ENCODE measurements around the gene ATAD3A.
A peak's percentile ranks its signal among the peaks of the same experiment; 100 is the strongest.
"Not testable (repeated sequence)": the region's sequence is repeated elsewhere in the genome, so short reads cannot be mapped to it uniquely, and the experiment has no call there.

ATAD3A gene

DNA sequence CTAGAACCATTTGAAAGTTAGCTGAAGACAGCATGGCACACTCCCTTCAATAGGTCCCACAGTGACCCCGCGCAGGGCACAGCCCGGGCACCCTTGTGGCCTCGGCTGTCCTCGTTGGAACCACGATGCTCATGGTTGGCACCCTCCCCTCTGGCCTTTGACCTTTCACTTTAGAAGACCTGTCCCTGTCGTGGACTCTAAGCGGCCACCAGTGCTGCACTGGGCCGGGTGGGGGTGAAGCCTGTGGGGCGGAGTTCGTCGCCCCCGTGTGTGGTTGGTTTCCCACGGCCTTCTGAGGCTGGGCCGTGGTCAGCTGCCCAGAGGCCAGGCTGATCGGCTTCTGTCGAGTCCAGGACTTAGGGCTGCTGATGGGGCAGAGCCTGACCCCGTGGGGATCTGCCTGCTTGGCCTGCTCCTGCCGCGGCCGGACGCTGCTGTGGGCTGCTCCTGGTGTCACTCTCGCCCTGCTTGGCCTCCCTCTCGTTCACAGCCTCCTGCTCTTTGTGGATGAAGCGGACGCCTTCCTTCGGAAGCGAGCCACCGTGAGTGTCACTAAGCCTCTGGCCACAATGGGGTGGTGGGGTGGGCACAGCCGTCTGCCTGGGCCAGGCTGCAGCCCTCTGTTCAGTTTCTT, 12.9 kb downstream of the ATAD3A start:
- not testable (repeated sequence) for DNase-seq

DNA sequence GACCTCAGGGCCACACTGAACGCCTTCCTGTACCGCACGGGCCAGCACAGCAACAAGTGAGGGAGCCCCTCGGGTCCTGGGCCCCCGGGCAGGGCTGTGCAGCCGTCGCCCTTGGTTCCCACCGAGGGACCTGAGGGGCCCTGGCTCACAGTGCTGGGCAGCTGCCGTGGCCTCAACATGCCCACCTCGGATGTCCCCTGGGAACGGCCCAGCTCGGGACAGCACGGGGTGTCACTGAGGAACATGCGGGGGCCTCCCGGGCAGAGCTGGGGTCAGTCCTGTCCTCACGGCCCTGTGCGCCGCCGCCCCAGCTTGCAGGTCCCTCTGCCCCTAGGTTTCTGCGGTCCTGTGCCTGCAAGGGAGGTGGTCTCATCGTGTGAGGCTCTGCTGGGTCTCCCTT, 14.5 kb downstream of the ATAD3A start:
- DNase-seq: not testable (repeated sequence)

DNA sequence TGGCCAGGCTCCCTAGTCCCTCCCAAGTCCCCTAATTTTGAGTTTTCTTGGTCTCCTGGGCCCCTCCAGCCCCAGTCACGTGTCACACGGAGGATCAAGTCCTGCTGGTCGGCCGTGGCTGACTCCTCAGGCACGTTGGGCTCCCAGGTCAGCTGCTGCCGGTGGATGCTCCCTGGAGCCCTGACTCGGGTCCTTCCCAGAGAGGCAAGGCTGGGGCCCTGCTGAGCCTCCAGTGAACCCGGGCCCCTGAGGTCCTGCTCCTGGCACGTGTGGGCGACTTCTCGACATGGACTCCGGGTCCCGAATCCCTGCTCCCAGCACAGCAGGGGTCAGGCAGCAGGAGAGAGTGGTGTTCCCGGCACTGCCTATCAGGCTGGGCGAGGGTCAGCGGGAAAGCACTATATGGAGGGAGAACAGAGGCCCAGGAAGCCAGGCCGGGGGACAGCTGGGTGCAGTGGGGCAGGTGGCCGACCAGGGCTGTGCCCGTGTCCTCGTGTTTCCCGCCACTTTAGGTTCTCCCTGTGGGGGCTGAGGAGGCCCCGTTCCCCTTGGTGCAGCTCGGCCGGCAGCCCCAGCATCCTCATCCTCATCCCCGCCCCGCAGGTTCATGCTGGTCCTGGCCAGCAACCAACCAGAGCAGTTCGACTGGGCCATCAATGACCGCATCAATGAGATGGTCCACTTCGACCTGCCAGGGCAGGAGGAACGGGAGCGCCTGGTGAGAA, 15.3 kb downstream of the ATAD3A start:
- no peak for DNase-seq

DNA sequence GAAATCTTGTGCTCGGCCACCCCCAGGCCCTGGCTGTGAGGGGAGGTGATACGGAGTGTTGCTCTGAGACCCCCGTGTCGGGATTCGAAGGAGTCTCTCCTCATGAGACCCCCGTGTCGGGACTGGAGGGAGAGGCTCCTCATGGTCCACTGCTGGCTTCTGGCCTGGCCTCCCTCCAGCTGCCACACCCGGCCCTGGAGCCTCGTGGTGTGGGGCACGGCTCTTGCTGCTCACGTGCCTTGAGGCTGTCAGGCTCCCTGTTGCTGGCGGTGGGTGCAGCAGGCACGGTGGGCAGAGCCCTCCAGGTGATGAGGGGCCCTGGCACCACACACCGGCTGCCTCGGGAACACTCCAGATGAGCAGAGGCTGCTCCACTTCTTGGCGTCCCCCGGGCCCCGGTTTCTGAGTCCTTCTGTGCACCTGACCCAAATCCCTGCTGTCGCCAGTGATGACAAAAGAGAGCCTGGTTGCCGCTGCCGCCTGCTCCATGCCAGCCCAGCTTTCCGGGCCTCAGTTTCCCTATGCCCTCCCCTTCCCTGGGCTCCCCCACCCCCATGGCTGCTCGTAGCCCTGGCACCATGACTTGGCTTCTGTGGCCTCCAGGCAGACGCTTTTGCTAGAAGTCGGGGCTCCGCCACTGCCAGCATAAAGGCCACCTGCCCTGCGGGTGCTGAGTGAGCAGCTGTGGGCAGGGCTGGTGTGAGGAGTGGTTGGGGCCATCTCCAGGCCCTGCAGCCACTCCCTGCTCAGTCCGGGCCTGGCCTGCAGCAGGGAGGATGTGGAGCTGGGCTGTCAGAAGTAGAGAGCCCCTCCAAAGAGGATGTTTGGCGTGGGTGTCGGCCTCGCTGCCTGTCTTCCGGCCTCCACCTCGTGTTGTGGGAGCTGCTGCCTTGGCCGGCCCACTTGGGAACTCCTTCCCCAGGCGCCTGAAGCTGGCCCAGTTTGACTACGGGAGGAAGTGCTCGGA, 16.6 kb downstream of the ATAD3A start:
- no peak for DNase-seq

DNA sequence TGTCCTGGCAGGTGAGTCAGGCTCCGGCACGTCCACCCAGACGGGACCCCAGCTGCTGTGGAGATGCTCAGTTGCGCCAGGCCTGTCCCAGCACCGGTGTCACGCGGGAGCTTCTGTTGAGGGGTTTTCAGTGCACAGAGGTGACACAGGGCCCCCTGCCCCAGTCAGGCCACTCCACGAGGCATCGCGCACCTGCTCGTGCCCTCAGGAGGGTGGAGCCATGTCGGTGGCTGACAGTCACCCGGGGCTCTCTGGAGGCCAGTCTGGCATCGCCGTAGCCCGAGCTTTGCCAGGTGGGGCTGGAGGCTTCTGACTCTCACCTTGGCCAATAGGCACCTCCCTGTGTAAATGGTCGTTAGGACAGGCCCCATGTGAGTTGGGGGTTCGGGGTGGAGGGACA, 17.4 kb downstream of the ATAD3A start:
- DNase-seq: no peak

DNA sequence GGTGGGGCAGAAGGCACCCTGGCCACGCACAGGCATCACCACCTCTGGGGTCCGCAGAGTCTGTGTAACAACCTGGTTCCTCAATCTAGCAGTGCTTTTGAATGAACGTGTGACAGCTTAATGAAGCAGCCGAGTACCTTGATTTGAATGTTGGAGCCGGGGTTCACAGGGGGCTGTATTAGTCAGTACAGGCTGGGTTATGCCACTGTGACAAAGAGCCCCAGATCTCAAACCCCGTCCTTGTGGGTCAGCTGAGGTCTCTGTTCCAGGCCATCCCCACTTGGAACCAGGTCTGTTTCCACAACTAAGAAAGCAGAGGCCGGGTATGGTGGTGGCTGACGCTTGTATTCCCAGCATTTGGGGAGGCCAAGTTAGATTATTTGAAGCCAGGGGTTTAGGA, 18.0 kb downstream of the ATAD3A start:
- DNase-seq: no peak

DNA sequence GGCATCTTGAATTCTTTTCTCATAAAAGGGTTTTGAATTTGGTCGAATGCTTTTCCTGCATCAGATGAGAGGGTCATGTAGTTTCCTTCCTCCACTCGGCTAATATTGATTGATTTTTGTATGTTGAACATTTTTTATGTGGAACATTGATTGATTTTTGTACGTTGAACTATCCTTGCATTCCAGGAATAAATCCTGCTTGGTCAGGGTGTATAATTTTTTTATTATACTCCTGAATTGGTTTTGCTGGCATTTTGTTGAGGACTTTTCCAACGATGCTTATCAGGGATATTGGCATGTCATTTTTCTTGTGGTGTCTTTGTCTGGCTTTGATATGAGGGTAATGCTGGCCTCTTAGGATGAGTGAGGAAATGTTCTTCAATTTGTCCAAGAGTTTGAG, 20.0 kb downstream of the ATAD3A start:
- no peak for DNase-seq

DNA sequence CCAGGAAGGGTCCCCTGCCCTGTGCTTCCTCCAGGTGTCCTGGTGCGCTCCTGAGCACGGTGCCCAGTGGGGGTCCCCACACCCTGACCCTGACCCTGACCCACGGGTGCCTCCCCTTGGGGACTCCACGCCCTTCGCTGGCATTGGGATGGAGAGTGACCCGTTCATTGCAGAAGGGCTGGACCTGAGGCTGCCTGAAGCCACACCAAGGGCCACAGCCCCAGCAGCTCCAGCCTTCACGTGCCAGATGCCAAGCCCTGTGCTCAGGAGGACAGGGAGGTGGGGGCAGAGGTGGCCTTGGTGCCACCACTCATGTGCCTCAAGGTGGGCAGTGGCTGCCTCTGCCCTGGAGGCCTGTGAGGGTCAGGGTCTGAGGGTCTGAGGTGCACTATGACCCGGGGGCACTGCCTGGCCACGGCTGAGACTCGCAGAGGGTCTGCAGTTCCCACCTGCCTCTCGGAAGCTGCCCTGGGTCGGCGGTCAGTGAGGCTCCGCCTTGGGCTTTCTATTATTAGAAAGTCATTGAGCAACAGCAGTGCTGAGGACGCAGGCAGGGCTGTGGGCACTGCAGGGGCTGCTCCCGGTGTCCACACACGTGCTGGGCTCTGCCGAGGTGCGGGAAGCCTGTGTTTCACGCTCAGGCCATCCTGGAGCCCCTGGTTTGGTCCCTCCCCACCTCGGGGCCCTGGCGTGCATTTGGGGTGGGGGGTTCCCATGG, 21.4 kb downstream of the ATAD3A start:
- not testable (repeated sequence) for DNase-seq

DNA sequence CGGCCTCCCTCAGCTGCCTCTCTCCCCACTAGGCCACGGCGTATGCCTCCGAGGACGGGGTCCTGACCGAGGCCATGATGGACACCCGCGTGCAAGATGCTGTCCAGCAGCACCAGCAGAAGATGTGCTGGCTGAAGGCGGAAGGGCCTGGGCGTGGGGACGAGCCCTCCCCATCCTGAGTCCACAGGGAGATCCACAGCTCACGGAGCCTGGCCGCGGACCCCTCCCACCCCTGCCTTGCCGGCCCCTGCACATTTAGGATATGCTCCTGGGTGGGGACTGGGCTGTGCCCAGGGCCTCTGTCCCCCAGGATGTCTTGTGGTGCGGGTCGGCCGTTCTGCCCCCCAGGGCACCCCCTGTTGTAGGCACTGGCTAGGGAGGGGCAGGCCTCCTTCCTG, 21.9 kb downstream of the ATAD3A start:
- not testable (repeated sequence) for DNase-seq

DNA sequence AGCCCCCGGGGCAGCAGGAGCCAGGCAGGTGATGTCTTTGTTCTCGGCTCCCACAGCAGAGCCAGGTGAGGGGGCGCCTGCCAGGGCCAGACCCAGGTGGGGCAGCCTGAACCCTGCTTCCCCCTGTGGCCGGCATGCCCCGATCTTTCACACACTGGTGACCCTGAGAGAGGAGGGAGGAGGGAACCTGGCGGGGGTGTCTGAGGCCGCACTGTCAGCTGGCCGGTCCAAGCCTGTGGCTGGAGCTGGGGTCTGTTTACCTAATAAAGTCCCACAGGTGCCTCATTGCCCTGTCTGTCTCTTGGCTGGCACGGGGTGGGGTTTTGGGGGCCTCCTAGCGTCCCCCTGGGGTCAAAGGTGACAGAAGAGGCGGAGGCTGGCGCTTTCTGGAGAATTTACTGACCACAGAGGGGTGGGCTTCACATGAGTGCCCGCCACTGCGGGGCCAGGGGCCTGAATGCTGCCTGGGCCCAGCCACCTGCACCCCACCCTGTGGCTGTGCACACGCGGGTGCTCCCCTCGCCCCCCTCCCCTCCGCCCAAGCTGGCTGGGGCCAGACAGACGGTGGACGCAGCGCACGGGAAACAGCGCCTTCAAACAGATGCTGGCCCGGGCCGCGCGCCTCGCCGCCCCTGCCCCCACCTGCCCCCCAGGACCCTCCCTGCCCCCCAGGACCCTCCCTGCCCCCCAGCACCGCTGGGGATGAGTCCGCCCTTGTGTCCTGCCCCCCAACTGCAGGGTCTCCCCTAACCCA, 22.6 kb downstream of the ATAD3A start:
- no peak for DNase-seq

DNA sequence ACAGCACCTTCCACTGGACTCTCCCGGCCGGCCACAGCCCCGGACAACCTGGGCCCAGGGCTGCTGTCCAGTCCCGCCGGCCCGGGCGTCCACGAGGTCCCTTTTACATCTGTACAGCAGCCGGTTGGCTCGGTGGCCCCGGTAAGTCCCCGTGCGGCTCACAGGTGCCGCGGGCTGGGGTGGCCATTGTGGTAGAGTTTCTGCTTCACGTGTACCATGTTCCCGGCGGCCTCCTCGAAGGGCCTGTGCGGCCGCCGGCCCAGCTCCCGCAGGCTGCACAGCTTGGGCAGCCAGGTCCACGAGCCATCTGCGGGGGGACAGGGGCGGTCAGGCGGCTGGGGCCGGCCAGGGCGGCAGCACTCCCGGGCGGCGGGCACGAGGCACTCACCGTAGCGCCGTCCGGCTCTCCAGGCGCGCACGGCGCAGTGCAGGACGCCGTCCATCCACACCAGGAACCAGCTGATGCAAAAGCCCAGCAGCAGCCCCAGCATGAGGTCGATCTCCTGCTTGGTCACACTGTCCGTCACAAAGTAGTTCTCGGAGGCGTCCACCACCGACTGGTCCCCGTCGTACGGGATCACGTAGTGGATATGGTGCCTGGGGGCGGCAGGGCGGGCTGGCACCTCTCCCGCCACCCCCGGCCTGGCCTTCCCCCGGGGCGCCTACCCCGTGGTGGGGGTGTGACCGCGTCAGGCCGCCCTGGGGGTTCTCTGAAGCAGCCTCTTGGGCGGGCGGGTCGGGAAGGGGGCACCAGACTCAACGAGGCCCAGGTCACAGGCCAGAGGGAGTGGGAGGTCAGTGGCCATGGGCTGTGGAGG, 23.4 kb downstream of the ATAD3A start:
- no peak for DNase-seq

DNA sequence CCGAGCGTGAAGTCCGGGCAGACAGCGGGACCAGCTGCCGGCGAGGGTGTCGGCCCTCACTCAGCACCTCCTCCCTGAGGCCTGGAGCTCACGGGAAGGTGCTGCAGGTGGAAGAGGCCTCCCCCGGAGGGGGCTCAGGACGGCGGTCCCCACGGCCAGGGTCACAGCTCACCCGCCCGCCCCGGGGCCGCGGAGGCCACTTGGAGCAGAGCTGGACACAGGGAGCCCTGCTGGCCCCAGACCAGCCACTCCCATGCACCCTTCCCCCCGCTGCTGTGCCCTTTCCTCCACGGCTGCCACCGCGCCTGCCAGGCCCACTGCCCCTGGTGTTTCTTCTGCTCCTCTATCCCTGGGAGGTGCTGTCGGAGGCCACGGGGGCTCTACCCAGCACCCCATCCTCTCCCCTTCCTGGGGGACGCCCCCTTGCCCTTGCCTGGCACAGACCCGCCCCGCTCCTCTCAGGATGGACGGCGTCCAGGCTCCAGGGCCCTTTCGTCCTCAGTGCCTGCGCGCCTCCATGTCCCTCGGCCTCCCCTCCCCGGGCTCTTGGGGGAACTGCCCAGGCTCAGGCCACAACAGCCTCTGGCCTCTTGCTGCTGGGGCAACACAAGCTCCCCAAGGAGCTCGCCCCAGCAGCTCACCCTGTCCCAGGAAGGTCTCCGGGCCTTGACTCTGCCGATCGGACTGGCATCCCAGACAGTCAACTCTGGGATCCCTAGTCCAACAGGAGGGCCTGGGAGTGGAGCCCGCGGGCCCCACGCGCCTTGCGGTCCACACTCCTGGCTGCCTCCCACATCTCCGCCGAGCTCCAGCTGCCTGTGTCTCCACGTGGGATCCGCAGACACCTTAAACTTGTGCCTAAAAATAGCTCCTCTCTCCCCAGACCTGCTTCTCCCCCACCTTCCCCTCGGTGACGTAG, 24.3 kb downstream of the ATAD3A start:
- DNase-seq: no peak

DNA sequence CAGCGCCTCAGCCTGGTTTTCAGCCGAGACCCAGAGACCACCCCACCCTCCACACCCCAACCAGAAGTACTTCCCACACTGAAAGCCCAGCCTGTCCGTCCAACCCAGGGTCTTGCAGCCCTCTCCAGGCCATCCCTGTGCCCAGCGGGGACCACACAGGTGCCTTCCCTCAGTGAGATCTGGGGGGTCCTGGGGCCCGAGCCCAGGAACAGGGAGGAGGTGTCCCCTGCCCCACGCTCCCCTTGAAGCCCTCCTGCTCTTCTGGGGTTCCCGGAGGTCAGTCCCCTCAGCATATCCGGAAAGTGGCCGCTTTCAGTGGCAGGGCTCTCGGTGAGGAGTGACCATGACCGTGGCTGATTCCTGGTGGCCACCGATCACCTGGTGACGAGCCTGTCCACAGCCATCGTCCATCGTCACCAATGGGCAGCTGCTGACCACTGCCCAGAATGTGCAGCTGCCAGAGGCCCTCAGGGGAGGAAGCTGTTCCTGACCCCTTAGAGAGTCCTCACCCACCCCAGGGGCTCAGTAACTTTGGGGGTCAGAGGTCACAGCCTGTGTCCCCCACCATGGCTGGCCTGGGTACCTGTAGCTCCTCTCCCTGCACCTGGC, 25.1 kb downstream of the ATAD3A start:
- no peak for DNase-seq

DNA sequence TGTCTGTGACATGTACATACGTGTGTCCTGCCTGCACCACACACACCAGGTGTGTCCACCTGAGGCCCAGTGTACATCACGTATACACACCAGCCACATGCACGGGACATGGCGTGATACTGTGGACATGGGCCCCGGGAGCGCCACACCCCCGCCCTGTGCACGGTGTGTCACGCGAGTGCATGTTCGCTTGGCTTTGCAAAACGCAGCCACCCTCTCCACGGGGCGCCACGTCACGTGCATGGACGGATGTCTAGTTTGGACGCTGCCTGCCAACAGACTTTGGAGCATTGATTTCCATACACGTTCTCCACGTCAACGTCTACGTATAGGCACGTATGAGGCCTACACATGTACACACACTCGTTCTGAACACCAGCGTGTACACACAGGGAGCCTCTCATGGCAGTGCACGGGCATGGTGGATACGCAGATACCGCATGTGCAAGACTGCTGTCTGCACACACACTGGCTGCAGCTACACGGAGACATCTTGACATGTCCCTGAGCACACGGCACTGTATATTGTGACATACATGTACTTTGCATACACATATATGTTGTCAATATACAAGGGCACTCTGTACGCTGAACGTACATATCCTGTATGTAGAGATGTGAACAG, 25.8 kb downstream of the ATAD3A start:
- DNase-seq: no peak

DNA sequence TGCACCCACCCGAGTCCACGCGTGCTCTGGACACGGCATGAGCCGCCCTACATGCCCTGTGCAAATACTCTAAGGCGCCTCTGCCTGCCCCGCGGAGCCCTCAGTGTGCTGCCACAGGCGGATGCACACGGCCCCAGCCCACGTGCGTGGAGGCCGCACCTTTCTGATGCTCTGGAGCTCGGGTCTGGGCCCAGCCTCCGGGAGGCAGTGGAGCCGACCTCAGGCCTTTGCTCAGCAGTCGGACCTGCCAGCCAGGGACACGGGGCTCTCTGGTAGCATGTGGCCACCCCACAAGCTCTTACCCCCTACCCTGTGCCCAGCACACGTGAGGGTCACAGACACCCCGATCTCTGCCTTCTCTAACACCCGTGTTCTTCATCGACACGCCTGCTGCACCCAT, 26.4 kb downstream of the ATAD3A start:
- DNase-seq: no peak

DNA sequence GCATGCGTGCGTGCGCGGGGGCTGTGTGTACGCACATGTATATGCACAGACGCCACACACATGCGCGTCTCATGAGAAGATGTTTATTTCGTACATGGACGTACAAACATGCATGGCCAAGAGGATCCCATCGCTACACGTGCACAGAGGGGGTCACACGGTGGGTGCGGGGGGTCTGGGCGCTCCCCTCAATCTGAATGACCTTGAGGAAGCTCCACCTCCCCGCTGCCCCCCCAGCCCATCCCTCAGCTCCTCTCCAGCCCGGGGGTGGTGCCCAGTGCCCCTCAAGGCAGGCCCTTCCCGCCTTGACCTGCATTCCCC, 27.0 kb downstream of the ATAD3A start:
- no peak for DNase-seq

DNA sequence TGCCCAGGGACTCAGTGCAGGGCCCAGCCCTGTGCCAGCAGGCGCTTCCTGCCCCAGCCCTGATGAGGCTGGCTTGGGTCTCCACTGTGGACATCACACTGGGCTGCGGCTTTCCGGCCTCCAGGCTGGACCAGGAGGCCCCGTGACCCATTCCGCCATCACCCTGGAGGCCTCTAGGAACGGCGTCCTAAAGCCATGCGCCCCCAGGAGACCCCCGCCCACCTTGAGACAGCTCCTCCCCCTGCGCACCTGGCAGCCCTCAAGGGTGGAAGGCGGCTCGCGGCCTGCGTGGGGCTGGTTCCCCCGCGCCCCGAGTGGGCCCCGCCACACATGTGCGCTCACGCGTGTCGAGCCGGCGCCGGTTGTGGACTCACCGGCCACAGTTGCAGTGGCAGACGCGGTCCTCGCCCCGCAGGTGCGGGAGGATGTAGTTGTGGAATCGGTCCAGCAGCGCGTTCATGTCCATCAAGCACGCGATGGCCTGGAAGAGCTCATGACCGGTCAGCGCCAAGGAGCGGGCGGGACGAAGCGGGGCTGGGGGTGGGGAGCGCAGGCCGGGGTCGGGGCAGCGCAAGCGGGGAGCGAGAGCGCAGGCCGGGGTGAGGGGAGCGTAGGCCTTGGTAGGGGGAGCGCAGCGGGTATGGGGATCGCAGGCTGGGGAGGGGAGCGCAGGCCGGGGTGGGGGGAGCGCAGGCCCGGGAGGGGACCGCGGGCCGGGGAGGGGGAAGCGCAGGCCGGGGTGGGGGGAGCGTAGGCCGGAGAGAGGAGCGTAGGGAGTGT, 27.5 kb downstream of the ATAD3A start:
- DNase-seq: no peak

DNA sequence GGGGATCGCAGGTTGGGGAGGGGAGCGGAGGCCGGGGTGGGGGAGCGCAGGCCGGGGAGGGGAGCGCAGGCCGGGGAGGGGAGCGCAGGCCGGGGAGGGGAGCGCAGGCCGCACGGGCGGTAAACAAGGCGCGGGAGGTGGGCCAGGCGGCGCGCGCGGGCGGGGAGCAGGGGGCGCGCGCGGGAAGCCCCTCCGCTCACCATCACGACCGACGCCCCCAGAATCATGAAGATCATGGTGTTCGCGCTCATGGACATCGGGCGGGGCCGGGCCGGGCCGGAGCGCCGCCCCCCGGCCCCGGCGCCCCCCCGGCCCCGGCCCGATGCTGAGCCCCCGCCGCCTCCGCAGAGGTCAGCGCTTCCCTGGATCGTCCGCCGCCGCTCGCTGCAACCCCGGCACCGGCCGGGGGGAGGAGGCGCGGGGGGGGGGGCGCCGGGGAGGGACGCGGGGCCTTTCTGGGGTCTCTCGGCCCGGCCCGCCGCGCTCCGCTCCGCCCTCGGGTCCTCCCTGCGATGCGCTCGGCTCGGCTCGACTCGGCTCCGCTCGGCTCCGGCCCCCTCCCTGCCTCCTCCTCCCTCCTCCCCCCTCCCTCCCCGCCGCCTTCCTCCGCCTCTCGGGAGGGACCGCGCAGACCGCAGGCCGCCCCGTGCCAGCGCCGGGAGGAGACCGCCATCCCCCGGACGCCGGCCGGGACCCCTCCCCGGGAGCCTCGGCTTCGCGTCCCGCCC, 28.3 kb downstream of the ATAD3A start, which contains the start of gene TMEM240:
TMEM240 (minus strand) TSS at position 535 of the 728 bp plus-strand sequence; CDS start at position 257, 278 bp downstream.
- peak; percentile 41 to 64 for DNase-seq
